GM19395 (cell line): ENCODE results near the gene HEMK1.

Experiments used
- ATAC-seq: cut with Tn5 transposase; IDR thresholded peaks from one replicate; pipeline ENCODE4 v1.9.1; 2021; ENCODE audit warnings: mild to moderate bottlenecking, moderate library complexity; ENCODE audit not compliant: unreplicated experiment

The HEMK1 gene

GRCh38 chr3:50599716-50600118 is 30.4 kb downstream of the HEMK1 start:
- ATAC-seq = no peak

DNA sequence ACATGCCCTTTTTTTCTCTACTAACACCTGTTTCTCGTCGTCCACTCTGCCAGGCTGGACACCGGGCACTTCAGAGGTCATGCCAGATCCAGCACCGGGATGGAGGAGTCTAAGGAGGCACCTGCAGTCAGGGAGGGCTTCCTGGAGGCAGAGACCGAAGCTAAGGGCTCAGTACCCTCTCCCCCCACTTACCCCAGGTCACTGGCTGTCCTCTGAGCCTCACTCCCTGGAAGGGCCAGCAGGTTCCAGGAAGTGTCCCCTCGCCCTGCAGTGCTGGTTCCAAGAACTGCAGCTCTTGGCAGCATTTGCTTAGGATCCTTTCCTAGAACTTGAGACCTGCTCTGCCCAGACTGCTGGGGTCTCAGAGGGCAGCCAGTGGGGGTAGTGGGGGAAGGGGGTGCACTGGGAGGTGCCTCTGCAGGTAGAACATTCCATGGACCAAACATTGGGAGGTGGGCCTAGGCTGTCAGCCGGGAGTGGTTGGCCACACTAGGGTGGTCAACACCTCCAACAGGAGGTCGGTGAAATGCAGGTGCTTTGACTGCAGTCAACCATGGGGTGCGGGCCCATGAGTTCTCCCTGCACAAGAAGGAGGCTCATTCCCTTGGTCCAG is 30.9 kb downstream of the HEMK1 start:
- ATAC-seq = no peak

DNA sequence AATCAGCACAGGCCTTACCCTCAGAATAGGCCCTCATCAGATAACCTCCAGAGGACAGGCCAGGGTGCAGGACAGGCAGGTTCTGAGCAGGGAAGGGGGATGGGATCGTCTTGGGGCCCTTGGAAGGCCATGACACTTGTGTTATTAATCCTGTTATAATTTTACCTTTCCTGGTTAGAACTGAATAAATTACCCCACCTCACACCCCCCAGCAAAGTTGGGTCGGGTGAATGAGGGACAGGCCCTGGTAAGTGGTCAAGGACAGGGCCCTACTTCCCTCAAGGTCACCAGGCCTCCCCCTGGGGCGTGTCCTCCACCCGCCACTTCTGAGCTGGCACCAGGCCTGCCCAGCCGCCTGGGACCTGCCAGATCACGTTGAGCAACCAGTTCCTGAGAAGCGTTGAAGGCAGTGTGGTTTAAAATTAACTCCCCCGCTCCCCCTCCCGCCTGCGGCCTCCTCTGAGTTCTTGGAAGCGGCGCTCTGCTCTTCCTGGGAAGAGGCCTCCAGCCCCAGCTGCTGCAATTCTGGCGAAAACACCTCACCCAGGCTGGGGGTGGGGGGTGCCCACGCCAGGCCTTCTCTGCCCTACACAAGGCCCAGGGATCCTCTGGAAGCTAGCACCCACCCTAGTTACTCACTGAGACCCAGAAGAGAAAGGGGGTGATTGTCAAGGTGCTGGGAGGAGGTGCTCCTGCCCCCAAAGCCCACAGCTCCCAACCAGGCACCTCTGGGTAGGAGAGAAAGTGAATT is 31.7 kb downstream of the HEMK1 start:
- ATAC-seq = peak; percentile 59

GRCh38 chr3:50602595-50603191 is 33.4 kb downstream of the HEMK1 start:
- ATAC-seq = no peak

DNA sequence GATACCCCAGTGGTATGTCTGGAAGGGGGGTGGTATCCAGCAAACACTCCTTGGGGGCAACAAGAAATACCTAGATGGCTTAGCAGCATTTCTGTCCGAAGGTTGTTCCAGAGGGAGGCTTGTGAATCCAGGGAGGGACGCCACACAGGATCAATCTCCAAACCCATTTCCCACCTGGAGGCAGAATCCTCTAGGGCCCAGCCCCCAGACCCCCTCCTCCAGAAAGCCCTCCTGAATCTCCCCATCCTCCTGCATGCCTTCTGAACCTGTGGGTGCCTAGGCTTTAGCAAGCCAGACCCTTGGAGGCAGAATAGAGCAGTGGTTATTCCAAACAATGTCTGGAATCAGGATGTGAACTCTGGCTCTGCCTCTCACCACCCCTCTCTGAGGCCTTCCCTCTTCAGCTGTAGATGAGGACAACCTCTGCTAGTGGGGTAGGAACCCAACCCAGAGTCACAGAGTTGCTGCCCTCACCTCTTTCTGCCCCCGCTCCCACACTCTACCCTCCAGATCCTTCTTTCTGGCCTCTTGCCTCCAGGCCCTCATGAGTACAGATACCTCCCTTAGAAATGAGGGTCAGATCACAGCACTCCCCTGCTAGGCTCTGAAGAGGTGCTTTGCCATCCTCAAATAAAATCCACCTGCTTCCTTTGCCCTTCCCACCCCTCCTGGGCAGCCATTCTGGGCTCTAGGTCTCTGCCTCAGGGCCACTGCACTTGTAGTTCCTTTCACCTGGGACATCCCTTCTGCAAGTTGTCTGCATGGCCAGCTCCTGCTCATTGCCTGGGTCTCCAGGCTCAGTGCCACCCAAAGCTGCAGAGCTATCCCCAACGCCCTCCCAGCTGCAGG is 34.2 kb downstream of the HEMK1 start:
- no peak for ATAC-seq

DNA sequence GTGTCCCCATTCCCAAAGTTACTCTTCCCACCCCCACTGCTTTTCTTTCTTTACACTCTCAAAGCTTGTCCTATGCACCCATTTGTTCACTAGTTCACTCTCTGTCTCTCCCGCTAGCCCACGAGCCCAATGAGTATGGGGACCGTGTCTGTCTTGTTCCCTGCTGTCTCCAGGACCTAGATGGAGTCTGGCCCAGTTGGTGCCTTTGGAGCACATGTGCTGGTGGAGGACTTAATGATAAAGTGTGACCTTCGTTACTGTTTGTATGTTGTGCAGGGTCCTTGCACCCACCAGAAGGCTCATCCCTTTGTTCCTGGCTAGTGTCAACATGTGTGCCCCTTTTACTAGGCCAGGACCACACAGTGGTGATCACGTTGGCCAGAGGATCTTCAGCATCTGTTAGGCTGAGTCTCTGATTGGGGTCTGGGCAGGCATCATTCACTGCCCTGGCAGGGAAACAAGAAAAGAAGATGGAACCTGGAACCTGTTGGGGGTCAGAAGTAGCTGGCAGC is 34.8 kb downstream of the HEMK1 start:
- ATAC-seq = no peak

DNA sequence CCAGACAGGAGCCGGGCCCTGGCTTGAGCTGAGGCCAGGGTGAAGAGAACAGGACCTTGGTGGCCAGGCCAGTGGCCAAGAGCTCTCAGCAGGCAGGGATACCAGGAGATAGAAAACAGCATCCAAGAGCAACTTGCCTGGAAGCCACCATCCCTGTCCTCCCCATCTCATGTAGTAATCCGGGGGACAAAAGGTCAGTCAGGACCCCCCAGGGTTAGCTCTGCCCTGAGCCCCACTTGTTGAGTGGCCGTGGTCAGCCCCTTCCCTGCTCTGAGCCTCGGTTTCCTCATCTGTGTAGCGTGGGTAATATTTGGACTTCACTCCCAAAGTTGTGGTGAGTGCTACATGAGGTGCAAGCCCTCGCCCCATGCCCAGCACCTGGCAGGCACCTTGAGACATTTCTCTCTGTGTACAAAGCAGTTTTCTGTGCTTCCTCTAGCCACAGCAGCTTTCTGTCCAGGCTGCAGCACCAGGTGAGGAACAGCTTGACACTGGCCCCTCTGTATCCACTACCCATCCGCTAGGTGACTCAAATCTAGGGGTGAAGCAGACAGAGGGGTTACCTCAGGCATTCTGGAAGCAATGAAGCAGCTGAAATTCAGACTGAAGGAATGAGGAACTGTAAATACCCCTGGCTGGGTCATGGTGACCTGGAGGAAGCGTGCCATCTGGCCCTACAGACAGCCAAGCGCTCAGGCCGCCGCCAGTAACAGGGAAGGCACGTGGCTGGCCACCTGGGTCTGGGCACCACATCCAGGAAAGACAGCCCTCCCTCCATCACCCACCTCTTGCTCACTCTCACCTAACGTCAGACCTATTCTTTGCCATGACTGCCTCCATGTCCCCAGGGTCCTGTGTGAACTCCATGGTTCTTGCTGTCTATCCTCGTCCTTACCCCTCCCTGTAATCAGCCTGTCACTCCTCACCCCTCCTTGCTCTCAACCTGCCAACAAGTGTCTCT is 35.6 kb downstream of the HEMK1 start:
- no peak for ATAC-seq

DNA sequence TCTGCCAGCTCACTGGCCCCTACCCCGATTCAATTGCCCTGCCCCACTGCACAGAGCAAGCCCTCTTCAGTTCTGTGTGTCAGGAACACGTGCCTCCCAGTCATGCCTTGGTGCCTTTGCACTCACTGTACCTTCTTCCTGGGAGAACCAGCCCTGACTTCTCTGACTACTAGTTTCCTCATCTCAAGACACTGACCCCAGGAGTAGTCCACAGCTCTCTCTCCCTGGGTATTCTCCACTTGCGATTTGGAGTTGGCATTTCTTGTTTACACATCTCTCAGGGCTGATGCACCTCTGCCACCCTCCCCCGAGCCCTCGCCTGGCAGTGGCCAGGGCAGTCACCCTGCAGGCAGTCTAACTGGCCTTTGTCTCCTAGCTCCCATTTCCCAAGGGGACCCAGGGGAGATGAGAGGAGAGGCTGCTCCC is 36.6 kb downstream of the HEMK1 start:
- ATAC-seq = no peak

GRCh38 chr3:50606596-50606995 is 37.3 kb downstream of the HEMK1 start:
- ATAC-seq = no peak

GRCh38 chr3:50607271-50608091 is 38.2 kb downstream of the HEMK1 start:
- no peak for ATAC-seq

DNA sequence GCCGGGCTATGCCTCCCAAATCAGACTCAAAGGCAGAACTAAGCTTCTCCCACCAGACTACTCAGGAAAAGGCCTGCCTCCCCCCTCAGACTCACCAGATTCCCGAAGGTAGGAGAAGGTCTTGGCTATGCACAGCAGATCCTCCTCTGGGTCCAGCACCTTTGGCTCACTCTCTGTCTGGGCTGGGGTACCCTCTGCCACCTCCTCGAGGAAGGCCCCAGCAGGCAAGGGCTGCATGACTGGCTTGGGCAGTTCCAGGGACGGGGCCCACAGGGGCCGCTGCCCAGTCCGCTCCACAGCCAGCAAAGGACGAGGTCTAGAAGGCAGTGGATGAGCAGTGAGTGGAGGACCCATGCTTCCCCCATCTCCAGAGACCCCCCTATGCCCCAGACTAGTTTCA is 39.0 kb downstream of the HEMK1 start:
- ATAC-seq = no peak

- no peak for ATAC-seq
Measured at GRCh38 chr3:50609071-50609762, 39.9 kb downstream of the HEMK1 start.

DNA sequence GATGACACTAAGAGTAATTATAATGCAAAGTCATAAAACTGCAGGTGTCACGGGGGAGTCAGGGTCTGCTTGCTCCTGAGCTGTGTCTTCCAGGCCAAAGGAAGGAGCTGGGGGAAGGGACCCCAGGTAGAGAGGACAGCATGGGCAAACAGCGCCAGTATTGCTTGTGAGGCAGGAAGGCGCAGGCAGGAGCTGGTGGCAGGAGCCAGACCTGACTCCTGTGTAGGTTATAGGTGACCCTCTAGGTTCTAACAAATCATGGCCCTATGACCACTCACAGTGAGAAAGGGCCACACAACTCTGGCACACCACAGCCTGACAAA is 40.4 kb downstream of the HEMK1 start:
- no peak for ATAC-seq

- no peak for ATAC-seq
Measured at GRCh38 chr3:50610181-50610971, 41.1 kb downstream of the HEMK1 start.

DNA sequence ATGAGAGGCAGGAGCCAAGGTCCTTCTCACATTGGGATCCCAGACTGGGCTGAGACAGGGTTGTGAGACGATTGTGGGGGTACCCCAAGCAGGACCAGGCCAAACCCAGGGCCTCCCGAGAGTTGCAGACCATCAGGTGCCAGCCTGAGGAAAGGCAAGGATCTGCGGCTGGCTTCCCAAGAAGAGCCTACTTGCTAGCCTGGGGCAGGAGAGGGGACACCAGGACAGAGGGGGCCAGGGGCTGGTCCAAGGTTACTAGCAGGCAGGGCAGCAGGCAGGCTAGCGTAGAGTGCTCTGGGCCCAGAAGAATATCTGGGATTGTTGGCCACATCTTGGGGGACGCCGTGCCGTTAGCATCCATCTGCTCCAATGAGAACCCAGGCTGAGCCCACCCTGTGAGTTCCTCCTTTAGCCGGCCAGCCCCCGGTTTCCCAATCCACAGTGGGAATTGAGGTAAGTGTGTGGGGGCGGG is 41.7 kb downstream of the HEMK1 start:
- ATAC-seq = no peak

DNA sequence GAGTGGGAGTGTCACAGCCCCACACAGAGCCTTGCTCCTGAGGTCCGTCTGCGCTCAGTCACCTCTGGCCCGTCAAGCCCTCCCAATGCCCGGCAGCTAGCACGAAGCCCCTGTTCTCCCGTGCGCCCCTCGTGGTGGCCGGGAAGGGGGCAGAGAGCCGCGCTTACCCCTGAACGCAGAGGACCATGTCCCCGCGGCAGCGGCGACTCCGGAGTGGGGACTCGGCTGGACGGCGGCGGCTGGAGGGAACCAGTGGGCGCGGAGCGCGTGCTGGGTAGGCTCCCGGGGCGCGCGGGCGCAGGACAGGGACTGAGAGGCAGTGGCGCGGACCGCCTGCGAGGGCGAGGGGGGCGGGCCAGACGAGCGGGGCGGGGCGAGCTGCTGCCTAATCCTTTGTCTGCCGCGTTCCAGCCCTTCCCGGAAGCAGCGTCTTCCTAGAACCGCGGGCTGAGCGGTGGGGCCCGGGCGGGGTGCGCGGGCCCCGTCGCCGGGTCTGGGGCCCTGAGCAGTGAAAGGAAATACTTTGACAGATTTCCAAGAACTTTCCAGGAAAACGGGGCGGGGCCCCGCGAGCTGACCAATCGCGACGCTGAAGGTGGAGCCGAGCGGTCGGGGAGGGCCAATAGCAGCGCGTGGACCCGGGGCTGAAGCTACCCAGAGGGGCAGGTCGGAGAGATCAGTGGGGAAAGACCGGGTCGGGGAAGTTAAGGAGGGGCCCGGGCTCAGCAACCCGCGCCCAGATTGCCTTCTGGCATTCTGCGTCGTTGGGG is 42.3 kb downstream of the HEMK1 start, which contains the start of gene CISH:
Gene CISH, minus strand, starts transcription at position 311 of the 770 bp plus-strand sequence. Its CDS starts 124 bp downstream, at position 187.
- peak; percentile 75 for ATAC-seq
